Measurements from ENCODE around the gene TSPAN4.

DNA sequence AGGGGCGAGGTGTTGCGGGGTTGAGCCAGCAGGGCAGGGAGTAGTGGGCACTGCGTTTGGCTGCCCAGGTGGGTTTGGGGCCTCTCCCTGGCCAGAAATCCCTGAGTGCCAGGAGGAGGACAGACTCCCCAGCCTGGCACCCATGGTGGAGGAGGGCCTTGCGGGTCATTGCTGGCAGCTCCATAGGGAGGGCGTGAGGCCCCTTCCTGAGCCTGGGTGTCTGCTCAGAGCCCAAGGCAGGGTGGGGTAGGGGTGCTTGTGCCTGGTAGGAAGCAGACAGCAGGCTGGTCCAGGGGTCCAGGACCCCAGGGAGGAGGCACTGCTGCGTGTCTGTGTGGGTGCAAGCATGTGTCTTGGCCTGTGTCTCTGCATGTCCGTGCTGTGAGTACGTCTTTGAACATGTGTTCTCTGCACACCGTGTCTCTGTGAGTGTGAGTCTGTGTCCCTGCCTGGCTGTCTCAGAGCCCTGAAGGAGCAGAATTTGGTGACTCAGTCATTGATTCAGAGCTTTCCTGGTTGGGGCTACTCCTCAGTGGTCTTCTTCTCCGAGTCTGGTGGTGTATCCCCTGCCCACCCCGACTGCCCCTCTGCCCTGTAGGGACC, 3.9 kb downstream of the TSPAN4 start:
- TF ChIP-seq, protein P1, sequence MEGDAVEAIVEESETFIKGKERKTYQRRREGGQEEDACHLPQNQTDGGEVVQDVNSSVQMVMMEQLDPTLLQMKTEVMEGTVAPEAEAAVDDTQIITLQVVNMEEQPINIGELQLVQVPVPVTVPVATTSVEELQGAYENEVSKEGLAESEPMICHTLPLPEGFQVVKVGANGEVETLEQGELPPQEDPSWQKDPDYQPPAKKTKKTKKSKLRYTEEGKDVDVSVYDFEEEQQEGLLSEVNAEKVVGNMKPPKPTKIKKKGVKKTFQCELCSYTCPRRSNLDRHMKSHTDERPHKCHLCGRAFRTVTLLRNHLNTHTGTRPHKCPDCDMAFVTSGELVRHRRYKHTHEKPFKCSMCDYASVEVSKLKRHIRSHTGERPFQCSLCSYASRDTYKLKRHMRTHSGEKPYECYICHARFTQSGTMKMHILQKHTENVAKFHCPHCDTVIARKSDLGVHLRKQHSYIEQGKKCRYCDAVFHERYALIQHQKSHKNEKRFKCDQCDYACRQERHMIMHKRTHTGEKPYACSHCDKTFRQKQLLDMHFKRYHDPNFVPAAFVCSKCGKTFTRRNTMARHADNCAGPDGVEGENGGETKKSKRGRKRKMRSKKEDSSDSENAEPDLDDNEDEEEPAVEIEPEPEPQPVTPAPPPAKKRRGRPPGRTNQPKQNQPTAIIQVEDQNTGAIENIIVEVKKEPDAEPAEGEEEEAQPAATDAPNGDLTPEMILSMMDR (conservative IDR thresholded peaks at IDR 0.05; ENCODE audit: low read length) = no peak
- no peak for TF ChIP-seq EZH2phosphoT487 (IDR thresholded peaks at IDR 0.05; ENCODE audit: borderline replicate concordance, low read depth, low read length)

Measured in OCI-LY7 (cell line).